CD4-positive, alpha-beta T cell treated with Interleukin-1 beta for 1 hour (primary cell): Measurements from ENCODE around the gene ZBED1.
"Not testable (repeated sequence)": the region's sequence is repeated elsewhere in the genome, so short reads cannot be mapped to it uniquely, and the experiment has no call there.

Source experiments
- DNase-seq, 2 donors: peaks; one replicate each; pipeline ENCODE4 v3.0.0-alpha.2; 2020 to 2022

The ZBED1 gene

GRCh38 chrX:2517055-2517454 is 16.3 kb upstream of the ZBED1 start:
- no peak for DNase-seq

GRCh38 chrX:2516623-2517022 is 15.8 kb upstream of the ZBED1 start:
- DNase-seq: peak in 1 of 2 donors; percentile 22

- DNase-seq: no peak
These were observed 13.4 kb upstream of the ZBED1 start for GRCh38 chrX:2514131-2514530.

- DNase-seq: no peak
These were observed 12.4 kb upstream of the ZBED1 start for GRCh38 chrX:2513121-2513664.

- no peak for DNase-seq
These were observed 11.7 kb upstream of the ZBED1 start for GRCh38 chrX:2512501-2512900.

- DNase-seq: no peak
These were observed 10.6 kb upstream of the ZBED1 start for GRCh38 chrX:2511326-2511725.

- no peak for DNase-seq
These were observed 8.0 kb upstream of the ZBED1 start for GRCh38 chrX:2508648-2509335.

- DNase-seq: no peak
These were observed 7.3 kb upstream of the ZBED1 start for GRCh38 chrX:2507904-2508627.

- no peak for DNase-seq
These were observed 6.4 kb upstream of the ZBED1 start for GRCh38 chrX:2507196-2507595.

- not testable (repeated sequence) for DNase-seq
These were observed 4.6 kb upstream of the ZBED1 start for GRCh38 chrX:2505341-2505740.

GRCh38 chrX:2504706-2505332 is 4.0 kb upstream of the ZBED1 start:
- no peak for DNase-seq

GRCh38 chrX:2503591-2504500 is 3.1 kb upstream of the ZBED1 start:
- DNase-seq: no peak

GRCh38 chrX:2502668-2503519 is 2.1 kb upstream of the ZBED1 start:
- DNase-seq: no peak

- DNase-seq: no peak
These were observed 1.4 kb upstream of the ZBED1 start for GRCh38 chrX:2502120-2502667.

- no peak for DNase-seq
These were observed 855 bp upstream of the ZBED1 start for GRCh38 chrX:2501559-2502102.

GRCh38 chrX:2500091-2500802 is 529 bp downstream of the ZBED1 start:
- DNase-seq: peak in 1 of 2 donors; percentile 20

- DNase-seq: no peak
These were observed 1.3 kb downstream of the ZBED1 start for GRCh38 chrX:2499507-2499906.

- no peak for DNase-seq
These were observed 1.9 kb downstream of the ZBED1 start for GRCh38 chrX:2498781-2499302.

GRCh38 chrX:2497961-2498780 is 2.6 kb downstream of the ZBED1 start:
- DNase-seq: no peak
